Activated CD4-positive, CD25-positive, alpha-beta regulatory T cell treated with anti-CD3 and anti-CD28 coated beads, Interleukin-2, amount 50 U/mL, for 24 hours (primary cell): ENCODE results near the gene PHAF1.

Experiments
- ATAC-seq, 2 donors: fragments of 150-1000 bp; cut with Tn5 transposase; one replicate each; pipeline ENCODE4 v1.10.0; 2021; ENCODE audit warnings: mild to moderate bottlenecking in 1 of 2, moderate library complexity in 1 of 2

The PHAF1 gene

DNA sequence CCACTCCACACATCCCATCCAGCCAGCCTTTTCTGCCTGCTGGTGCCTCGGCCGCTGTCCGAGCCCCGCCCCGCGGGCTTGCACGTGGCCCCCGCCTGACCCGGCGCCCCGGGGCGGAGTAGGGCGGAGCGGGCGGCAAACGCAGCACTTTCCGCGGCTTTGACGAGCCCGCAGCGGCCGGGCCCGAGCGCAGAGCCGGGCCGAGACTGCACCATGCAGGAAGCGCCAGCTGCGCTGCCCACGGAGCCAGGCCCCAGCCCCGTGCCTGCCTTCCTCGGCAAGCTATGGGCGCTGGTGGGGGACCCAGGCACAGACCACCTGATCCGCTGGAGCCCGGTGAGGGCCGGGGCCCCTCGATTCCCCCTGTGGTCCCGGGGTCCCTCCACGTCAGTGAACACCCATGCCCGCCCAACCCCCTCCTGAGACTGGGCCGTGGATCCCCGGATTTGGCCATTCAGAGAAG lies 54.9 kb downstream of the PHAF1 start, which contains the start of gene HSF4:
TSS of gene HSF4 (plus strand) at position 147 of the 463 bp plus-strand sequence. CDS start at position 214, 67 bp downstream.
- ATAC-seq, result no peak

- no peak for ATAC-seq
These were observed 55.7 kb downstream of the PHAF1 start for GRCh38 chr16:67165121-67166078.

DNA sequence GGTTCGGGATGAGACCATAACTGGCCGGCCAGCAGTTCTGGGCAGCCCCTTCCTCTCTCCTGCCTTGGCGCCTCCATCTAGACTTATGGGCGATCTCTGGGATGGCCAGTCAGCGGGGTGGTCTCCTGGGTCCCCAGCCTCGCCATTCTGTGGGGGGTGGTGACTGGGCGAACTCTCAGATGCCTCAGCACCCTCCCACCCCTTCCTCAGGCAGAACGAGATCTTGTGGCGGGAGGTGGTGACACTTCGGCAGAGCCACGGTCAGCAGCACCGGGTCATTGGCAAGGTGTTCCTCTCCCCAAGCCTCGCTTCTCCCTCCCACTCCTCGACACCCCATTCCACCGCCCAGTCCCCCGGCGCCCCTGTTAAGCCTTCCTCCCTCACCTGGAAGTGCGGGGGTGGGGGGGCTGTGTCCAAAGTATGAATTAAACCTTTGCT lies 56.4 kb downstream of the PHAF1 start:
- ATAC-seq, result no peak

DNA sequence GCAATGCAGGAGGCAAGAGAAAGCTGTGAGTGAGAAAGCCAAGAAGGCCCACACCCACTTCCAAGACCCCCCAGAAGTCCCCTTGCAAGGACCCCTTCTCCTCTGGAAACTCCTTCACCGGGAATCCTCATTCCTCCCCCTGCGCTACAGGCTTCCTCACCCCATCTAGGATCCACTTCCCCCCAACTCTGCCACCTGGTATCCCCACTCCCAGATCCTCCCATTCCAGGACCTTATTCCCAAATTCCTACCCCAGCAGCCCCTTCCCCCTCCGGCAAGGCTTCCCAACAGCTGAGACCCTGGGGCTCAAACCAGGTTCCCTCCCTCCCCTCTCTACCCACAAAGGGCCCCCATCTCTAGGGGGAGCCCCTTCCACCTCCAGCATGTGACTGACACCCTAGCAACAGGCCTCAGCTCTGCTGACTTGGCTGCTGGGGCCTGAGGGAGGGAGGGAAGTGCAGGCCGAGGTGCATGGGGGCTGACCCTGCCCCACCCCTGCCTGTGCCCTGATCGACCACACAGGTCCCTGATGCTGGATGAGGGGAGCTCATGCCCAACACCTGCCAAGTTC lies 56.9 kb downstream of the PHAF1 start:
- no peak for ATAC-seq

- no peak for ATAC-seq
These were observed 57.8 kb downstream of the PHAF1 start for GRCh38 chr16:67167588-67167987.

- no peak for ATAC-seq
These were observed 59.3 kb downstream of the PHAF1 start for GRCh38 chr16:67169011-67169451.

DNA sequence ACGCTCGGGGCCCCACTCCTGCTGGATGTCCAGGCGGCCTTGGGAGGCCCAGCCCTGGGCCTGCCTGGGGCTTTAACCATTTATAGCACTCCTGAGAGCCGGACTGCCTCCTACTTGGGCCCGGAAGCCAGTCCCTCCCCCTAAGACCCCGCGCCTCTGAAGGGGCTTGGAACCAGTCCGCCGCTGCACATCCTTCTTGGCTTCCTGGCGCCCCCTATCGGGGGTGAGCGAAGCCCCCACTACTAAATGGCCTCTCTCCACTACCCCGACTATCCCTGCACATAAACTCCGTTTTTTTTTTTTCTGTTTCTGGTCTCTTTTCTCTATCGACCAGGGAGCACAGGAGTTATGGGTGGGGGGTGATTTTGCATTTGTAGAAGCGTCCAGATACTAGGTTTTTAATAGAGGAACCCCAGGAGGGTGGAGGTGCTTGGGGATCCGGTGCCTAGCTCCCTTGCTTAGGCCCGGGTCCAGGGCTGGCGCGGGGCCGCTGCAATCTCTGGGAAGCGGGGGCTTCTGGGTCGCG lies 60.0 kb downstream of the PHAF1 start:
- ATAC-seq, result no peak

- peak; percentile 10 to 13 for ATAC-seq
These were observed 60.6 kb downstream of the PHAF1 start, which contains the start of gene NOL3 for GRCh38 chr16:67170168-67170948. NOL3 (plus strand) TSS chr16:67170538.

DNA sequence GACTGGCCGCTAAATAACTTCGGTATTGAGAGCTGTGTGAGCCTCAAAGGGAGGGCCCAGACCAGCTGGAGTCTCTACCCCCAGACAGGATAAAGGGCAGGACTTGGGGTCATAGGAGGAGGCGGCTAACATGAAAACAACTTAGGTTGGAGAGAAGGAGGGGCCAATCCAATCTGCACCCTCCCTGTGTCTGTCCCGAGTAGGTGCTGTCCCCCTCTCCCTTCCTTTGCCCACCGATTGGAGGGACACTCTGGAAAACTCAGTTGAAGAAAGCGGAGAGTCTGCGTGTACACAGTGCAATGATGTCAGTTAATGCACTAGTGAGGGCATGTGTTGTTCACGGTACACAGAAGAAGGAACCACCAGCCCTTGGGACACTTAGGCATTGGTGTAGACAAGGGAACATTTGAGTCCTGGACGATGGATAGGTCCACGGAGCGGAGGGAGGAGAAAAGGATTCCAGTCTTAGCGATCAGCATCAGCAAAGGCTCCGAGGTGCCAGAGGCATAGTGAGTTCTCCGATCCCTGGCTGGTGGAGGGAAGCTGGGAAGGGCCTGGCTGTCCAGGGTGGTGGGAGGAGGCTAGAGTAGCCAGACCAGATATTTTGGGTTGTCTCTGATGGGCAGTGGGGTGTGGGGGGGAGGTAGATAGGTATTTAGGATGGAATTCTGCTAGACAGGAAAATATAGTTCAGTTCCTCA lies 61.4 kb downstream of the PHAF1 start:
- no peak for ATAC-seq

DNA sequence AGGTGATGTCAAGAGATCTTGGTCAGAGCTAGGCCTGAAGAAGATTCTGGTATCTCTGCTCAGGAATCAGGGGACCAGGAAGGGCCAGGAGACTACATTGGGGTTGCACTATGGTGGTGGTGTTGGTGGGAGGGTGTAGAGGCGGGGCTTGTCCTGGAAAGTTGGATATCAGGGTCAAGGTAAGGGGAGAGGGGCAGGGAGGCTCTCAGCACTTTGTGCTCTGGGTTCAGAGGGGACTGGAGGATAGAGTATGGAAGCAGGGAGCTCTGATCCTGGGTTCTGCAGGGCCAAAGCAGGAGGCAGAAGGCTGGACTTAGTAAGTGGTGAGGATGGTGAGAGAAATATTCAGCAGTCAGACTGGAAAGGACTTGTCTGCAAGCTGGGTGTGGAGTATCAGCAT lies 63.6 kb downstream of the PHAF1 start:
- no peak for ATAC-seq

- peak; percentile 81 to 83 for ATAC-seq
These were observed 64.3 kb downstream of the PHAF1 start for GRCh38 chr16:67173808-67174705.

GRCh38 chr16:67174706-67175231 lies 65.0 kb downstream of the PHAF1 start:
- peak in 1 of 2 donors; percentile 2 for ATAC-seq

- ATAC-seq, result no peak
These were observed 66.9 kb downstream of the PHAF1 start for GRCh38 chr16:67176662-67177061.

DNA sequence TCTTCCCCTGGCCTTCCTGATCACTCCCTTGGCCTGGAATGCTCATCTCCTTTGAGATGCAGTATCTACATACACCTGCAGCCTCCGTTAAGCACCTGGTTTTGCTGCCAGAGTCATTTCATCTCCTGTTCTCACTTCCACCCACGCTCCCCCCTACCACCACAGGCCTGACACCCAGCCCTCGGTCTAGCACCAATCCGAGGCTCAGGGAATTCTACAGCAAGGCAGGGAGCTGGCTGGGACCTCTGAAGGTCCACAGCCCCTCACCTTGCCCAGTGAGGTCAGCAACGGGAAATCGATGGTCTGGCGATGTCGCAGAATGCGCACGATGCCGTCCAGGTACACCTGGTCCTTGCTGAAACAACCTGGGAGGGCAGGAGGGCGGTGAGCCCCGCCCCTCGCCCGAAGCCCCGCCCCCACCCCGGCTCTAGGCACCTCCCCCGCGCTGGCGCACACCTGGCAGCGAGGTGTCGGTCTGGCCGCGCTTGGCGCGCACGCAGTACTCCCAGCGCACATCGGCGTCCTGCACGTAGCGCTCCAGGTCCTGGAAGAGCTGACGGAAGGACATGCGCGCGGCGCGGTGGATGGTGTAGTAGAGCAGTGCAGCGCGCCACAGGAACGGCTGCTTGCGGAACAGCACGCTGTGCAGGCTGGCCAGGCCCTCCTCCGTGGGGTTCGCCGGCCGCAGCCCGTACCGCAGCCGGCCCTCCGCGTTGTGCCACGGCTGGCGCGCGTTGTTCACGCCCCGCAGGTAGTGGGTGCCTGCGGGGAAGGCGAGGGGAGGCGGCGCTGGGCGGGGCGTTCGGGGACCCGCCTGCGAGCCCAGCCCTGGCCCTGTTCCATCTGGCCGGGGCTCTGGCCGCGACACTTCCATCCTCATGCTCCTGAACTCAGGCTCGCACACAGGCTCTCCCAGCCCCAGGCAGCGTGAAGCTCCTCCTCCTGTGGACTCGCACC lies 68.3 kb downstream of the PHAF1 start:
- peak; percentile 30 to 36 for ATAC-seq

DNA sequence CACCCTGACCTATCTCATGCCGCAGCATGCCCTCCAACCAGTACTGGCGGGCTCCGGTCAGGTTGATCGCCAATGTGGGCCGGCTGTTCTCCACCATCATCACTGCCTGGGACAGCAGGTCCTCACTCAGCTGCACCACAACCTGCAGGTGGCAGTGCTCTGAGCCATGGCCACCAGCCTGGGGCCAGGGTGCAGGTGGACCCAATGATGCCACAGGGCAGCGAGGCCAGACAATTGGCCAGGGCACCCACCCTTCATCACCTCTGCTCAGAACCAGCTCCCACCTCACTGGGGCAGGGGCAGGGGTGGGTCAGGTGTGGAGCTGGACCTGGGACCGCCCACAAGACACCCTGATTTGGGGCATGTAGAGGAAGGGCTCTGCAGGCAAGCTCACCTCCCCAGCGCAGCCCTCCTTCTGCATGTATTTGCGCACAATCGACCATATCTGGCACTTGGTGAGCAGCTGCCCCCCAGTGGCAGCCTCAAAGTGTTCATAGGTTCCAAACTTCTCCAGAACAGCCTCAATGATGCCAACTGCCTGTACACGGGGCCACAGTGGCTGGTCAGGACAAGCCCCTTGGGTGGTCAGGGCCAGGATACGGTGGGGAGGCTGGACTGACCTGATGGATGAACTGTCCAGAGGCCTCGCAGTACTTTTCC lies 69.8 kb downstream of the PHAF1 start:
- no peak for ATAC-seq

DNA sequence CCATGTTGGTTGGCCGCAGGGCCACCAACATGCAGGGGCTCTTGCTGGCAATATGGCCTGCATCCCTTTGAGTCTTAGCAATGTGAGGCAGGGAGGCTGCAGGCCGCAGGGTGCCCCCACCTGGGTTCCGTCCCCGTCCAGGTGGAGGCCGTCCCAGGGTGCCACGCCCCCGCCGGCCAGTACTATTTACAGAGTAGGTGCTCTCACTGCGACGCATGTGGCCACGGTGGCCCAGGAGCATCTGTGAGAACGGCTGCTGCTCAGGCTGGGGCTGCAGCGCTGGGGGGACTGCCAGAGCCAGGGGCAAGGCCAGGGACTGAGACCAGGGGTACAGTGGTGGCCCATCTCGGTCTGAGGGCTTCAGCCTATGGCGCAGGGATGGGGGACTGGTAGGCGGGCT lies 70.4 kb downstream of the PHAF1 start:
- ATAC-seq, result no peak

DNA sequence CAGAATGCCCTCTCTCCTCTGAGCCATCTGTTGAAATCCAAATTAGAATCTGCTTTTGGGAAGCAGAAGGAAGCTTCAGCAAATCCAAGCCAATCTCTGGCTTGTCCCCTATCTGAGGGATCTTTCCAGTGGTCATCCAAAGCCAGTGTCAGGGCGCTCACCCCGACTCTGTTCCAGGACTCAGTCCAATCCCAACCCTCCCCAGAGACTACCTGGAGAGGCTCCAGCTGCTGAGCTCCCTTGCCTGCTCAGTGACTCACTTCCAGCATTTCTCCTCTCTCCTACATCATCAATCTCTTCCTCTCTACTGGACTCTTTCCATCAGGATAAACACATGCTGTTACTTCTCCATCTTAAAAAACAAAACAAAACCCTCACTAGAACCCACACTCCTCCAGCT lies 71.6 kb downstream of the PHAF1 start:
- ATAC-seq, result no peak

GRCh38 chr16:67182288-67182687 lies 72.5 kb downstream of the PHAF1 start:
- ATAC-seq, result no peak

DNA sequence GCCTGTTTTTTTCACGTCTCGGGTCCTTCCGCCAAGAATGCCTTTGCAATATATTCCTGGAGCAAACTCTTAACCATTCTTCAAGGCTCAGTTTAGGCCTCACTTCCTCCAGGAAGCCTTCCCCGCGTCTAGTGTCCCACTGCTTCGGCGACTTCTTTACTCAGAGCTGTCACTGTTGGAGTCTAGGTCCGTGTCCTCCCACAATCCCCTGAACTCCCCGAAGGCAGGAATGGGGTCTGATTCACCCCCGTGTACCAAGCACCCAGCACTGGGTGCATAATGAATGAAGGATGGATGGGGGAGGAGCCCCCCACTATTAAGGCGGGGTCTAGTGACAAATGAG lies 73.5 kb downstream of the PHAF1 start:
- ATAC-seq, result no peak
